ENCODE measurements around the gene MRGPRE. TPM values are rescaled to one million over a fixed set of nuclear protein-coding genes. Genes with fewer than 3 reads are reported as not detected.

MRGPRE gene
- total RNA-seq, 1 experiment from 2014 or later: not detected

DNA sequence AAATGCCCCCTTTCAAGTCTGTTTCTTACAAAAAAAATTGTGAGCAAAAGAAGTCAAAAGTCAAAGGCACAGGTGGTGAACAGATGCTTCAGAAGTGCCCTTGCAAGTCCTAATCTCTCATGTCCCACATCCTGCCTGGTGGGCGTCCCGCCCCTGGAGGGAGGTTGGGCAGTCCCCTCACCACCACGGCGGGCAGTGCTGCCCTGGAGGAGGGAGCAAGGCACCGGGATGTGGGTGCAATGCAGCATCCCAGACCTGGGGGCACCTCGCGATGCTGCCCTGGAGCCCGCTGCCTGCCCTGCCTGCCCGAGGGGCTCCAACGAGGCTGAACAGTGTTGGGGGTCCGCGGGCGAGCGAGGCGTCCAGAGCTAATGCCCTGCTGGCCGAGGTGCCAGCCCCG lies 29.5 kb downstream of the MRGPRE start:
- Histone ChIP-seq H3K18ac (ENCODE audit: insufficient read length, low read depth, low read length) (no peak overlapping the region), H2BK12ac (ENCODE audit: insufficient read length, low read depth, low read length) (no peak overlapping the region), H3K9ac (ENCODE audit: extremely low read depth, insufficient read length, low read length) (no peak overlapping the region), H3K9me3 (ENCODE audit: control insufficient read depth, low read depth, low read length) (no peaks in the 10 kb centered on the region), H3K27me3 (ENCODE audit: insufficient read depth, low read length) (peaks cover 9% of the 10 kb centered on the region; the same call in 1 of the 2 replicates), H4K5ac (ENCODE audit: insufficient read length, low read depth, low read length) (no peak overlapping the region), H3K4me2 (ENCODE audit: insufficient read depth, insufficient read length, low read length) (peak overlapping the region; percentile 53), H3K23ac (ENCODE audit: insufficient read length, low read depth, low read length) (no peak overlapping the region), H3T11ph (ENCODE audit: low read length) (no peak overlapping the region), H3K56ac (ENCODE audit: insufficient read length, low read depth, low read length) (no peak overlapping the region), H3K4ac (ENCODE audit: low read depth, low read length) (no peak overlapping the region), H2BK120ac (ENCODE audit: low read depth, low read length, poor library complexity, severe bottlenecking) (no peak overlapping the region), H3K79me1 (ENCODE audit: insufficient read depth, low read depth, low read length, poor library complexity, severe bottlenecking) (no peaks in the 10 kb centered on the region), H2BK5ac (ENCODE audit: insufficient read length, low read length) (no peak overlapping the region), H2AFZ (ENCODE audit: low read length) (no peak overlapping the region), H3K79me2 (ENCODE audit: insufficient read depth, low read length) (no peaks in the 10 kb centered on the region), H3K4me1 (ENCODE audit: insufficient read depth, low read length) (no peaks in the 10 kb centered on the region), H3K27ac (ENCODE audit: insufficient read length, low read depth, low read length) (no peak overlapping the region), H3K23me2 (ENCODE audit: insufficient read length, low read depth, low read length, poor library complexity, severe bottlenecking) (peaks cover 9% of the 10 kb centered on the region), H3K14ac (ENCODE audit: insufficient read depth, low read length) (no peak overlapping the region), H4K8ac (replicated peaks; ENCODE audit: insufficient read length, low read depth, low read length) (no peak overlapping the region), H2BK20ac (ENCODE audit: low read depth, low read length, poor library complexity, severe bottlenecking) (no peak overlapping the region), H4K20me1 (ENCODE audit: control insufficient read depth, insufficient read depth, insufficient read length) (peaks cover 2% of the 10 kb centered on the region), H4K91ac (ENCODE audit: insufficient read length, low read depth, low read length) (no peak overlapping the region), H2AK5ac (ENCODE audit: insufficient read length, low read length) (no peak overlapping the region), H2BK15ac (ENCODE audit: low read depth, low read length) (no peak overlapping the region)
- peaks cover 57% of the 10 kb centered on the region for H3K27me3 Mint-ChIP-seq (ENCODE audit: low read depth)
- no CpG with 5 or more reads among the region's 17 CpGs for WGBS (ENCODE audit: extremely low coverage, insufficient read length, low lambda C conversion rate)
- peak overlapping the region; percentile 49 to 73 for H3K4me3 Mint-ChIP-seq
- H3K4me1 Mint-ChIP-seq: peaks cover 8 to 9% of the 10 kb centered on the region in 2 experiments
- no peak for DNase-seq
- TF ChIP-seq, protein P1, sequence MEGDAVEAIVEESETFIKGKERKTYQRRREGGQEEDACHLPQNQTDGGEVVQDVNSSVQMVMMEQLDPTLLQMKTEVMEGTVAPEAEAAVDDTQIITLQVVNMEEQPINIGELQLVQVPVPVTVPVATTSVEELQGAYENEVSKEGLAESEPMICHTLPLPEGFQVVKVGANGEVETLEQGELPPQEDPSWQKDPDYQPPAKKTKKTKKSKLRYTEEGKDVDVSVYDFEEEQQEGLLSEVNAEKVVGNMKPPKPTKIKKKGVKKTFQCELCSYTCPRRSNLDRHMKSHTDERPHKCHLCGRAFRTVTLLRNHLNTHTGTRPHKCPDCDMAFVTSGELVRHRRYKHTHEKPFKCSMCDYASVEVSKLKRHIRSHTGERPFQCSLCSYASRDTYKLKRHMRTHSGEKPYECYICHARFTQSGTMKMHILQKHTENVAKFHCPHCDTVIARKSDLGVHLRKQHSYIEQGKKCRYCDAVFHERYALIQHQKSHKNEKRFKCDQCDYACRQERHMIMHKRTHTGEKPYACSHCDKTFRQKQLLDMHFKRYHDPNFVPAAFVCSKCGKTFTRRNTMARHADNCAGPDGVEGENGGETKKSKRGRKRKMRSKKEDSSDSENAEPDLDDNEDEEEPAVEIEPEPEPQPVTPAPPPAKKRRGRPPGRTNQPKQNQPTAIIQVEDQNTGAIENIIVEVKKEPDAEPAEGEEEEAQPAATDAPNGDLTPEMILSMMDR (conservative IDR thresholded peaks at IDR 0.05): no peak
- H3K36me3 Mint-ChIP-seq (ENCODE audit: insufficient read depth in 1 of 3, low read depth in 3 of 3): no peaks in the 10 kb centered on the region
- H3K27ac Mint-ChIP-seq: no peak overlapping the region
- H3K9me3 Mint-ChIP-seq: no peaks in the 10 kb centered on the region
